SK-N-SH treated with all-trans-retinoic acid at 6 μM for 48 hours (cell line): ENCODE data around the gene ACSBG1.

Source experiments
- ARNTL ChIP-seq: fragments of 450-650 bp; formaldehyde crosslinking; IDR thresholded peaks from 2 replicates; pipeline ENCODE4 v1.5.0; 2020; ENCODE audit warnings: low read depth, mild to moderate bottlenecking, moderate library complexity, borderline replicate concordance
- CREB5 ChIP-seq: fragments of 250-450 bp; sonication (Bioruptor Pico); IDR thresholded peaks from 2 replicates; pipeline ENCODE4 v1.5.1; 2020; ENCODE audit warnings: low read depth, mild to moderate bottlenecking, moderate library complexity
- CSRNP3 ChIP-seq: fragments of 250-450 bp; sonication (Bioruptor Pico); IDR thresholded peaks from 2 replicates; pipeline ENCODE4 v1.5.1; 2021; ENCODE audit warnings: mild to moderate bottlenecking, moderate library complexity
- GLIS3 ChIP-seq: fragments of 250-450 bp; sonication (Bioruptor Pico); IDR thresholded peaks from 2 replicates; pipeline ENCODE4 v1.5.0; 2020; ENCODE audit warnings: mild to moderate bottlenecking, moderate library complexity
- OSR1 ChIP-seq: fragments of 250-450 bp; sonication (Bioruptor Pico); IDR thresholded peaks from 2 replicates; pipeline ENCODE4 v1.8.0; 2022; ENCODE audit warnings: moderate library complexity, mild to moderate bottlenecking, inconsistent platforms
- PATZ1 ChIP-seq: fragments of 250-450 bp; sonication (Bioruptor Pico); IDR thresholded peaks from 2 replicates; pipeline ENCODE4 v1.8.0; 2020; ENCODE audit warnings: mild to moderate bottlenecking, moderate library complexity, borderline replicate concordance
- TSHZ2 ChIP-seq: fragments of 250-450 bp; sonication (Bioruptor Pico); IDR thresholded peaks from 2 replicates; pipeline ENCODE4 v1.5.0; 2020; ENCODE audit warnings: mild to moderate bottlenecking, moderate library complexity
- ZFP30 ChIP-seq: fragments of 450-650 bp; formaldehyde crosslinking; IDR thresholded peaks from 2 replicates; pipeline ENCODE4 v1.5.0; 2022; ENCODE audit warnings: mild to moderate bottlenecking, moderate library complexity
- ZNF565 ChIP-seq: fragments of 450-650 bp; formaldehyde crosslinking; conservative IDR thresholded peaks from 2 replicates; pipeline ENCODE4 v1.5.0; 2020; ENCODE audit warnings: low read depth, mild to moderate bottlenecking, moderate library complexity
- ZNF70 ChIP-seq: fragments of 450-650 bp; formaldehyde crosslinking; IDR thresholded peaks from 2 replicates; pipeline ENCODE4 v1.5.0; 2020; ENCODE audit warnings: mild to moderate bottlenecking, moderate library complexity

- TF ChIP-seq ZNF565 (CRISPR knock-in tag) (no peak), ARNTL (CRISPR knock-in tag) (no peak), ZNF70 (CRISPR knock-in tag) (no peak), CSRNP3 (no peak), ZFP30 (CRISPR knock-in tag) (no peak), PATZ1 (CRISPR knock-in tag) (no peak), GLIS3 (CRISPR knock-in tag) (no peak), OSR1 (CRISPR knock-in tag) (no peak), TSHZ2 (CRISPR knock-in tag) (no peak), CREB5 (no peak)
Measured at GRCh38 chr15:78247911-78248310, 13.5 kb upstream of the ACSBG1 start.
